Sigmoid colon (tissue), 4 donors: ENCODE data around the gene TMUB2.

Experiments
- EP300 ChIP-seq, 4 donors: sonication (generic); formaldehyde crosslinking; IDR thresholded peaks; one replicate each; pipeline ENCODE4 v1.6.1; 2017; ENCODE audit warnings: antibody characterized with exemption in 4 of 4
- POLR2A ChIP-seq, 2 donors: fragments of 450-650 bp; IDR thresholded peaks; one replicate each; pipeline ENCODE4 v1.6.1; 2016; ENCODE audit warnings: antibody characterized with exemption in 2 of 2, mild to moderate bottlenecking in 2 of 2, moderate library complexity in 2 of 2
- TF ChIP-seq, protein P1 (sequence below), 4 experiments: fragments of 450-650 bp in 3 of 4; fragments of 200-600 bp in 1 of 4; IDR thresholded peaks; one replicate each; pipeline ENCODE4 v1.5.1; 2016 to 2019; ENCODE audit warnings: antibody characterized with exemption in 4 of 4, mild to moderate bottlenecking in 3 of 4, moderate library complexity in 2 of 4

DNA sequence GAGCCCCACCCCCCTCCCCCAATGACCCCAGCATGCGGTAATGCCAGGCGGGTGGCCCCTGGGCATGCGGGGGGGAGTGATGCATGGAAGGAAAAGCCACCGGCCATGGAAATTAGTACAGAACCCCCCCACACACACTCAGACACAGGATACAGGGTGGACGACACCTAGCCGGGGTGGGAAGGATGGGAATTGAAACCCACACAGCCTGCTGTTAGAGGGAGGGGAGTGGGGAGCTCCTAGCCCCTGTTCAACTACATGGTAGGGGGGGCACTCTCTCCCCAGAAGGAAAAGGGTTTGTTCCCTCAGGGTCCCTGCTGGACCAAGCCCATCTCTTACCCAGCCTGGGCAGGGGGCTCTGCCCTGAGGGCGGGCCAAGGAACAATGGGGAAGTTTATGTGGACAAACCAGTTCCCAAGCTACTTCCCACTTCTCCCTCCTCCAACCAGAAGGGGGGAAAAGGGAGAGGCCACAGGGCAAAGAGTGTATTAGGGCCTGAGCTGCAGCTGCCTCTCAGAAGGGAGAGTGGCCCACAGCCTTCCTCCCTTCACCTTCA, 5.2 kb downstream of the TMUB2 start:
- TF ChIP-seq, protein P1, sequence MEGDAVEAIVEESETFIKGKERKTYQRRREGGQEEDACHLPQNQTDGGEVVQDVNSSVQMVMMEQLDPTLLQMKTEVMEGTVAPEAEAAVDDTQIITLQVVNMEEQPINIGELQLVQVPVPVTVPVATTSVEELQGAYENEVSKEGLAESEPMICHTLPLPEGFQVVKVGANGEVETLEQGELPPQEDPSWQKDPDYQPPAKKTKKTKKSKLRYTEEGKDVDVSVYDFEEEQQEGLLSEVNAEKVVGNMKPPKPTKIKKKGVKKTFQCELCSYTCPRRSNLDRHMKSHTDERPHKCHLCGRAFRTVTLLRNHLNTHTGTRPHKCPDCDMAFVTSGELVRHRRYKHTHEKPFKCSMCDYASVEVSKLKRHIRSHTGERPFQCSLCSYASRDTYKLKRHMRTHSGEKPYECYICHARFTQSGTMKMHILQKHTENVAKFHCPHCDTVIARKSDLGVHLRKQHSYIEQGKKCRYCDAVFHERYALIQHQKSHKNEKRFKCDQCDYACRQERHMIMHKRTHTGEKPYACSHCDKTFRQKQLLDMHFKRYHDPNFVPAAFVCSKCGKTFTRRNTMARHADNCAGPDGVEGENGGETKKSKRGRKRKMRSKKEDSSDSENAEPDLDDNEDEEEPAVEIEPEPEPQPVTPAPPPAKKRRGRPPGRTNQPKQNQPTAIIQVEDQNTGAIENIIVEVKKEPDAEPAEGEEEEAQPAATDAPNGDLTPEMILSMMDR (IDR thresholded peaks at IDR 0.05), result no peak
- TF ChIP-seq POLR2A (IDR thresholded peaks at IDR 0.05), result no peak
- TF ChIP-seq EP300 (IDR thresholded peaks at IDR 0.05), result no peak
